Brain microvascular endothelial cell (primary cell): ENCODE measurements around the gene CPTP.

Source experiments
- DNase-seq: peaks from one replicate; pipeline ENCODE4 v3.0.0-alpha.2; 2020
- H3K27ac ChIP-seq: fragments of 250-450 bp; sonication (Bioruptor Pico); 2 replicates; pipeline ENCODE4 v1.5.1; 2020; ENCODE audit warnings: mild to moderate bottlenecking, moderate library complexity
- H3K27me3 ChIP-seq: fragments of 250-450 bp; sonication (Bioruptor Pico); replicated peaks from 2 replicates; pipeline ENCODE4 v1.5.1; 2020; ENCODE audit warnings: mild to moderate bottlenecking
- H3K36me3 ChIP-seq: fragments of 250-450 bp; sonication (Bioruptor Pico); replicated peaks from 2 replicates; pipeline ENCODE4 v1.5.1; 2020; ENCODE audit warnings: mild to moderate bottlenecking
- H3K4me3 ChIP-seq: 2 replicates; pipeline ENCODE4 v1.5.1; 2011; ENCODE audit warnings: low read depth, mild to moderate bottlenecking, control low read depth, low read length, moderate library complexity
- in situ Hi-C: cut with HindIII; loops from 2 replicates; pipeline ENCODE4 v1.10.0; 2017; ENCODE audit warnings: low sequenced_read_pairs, low pct_ligation_motif_present
- TF ChIP-seq, protein P1 (sequence below): IDR thresholded peaks from 2 replicates; pipeline ENCODE4 v1.5.1; 2011; ENCODE audit warnings: low read depth, mild to moderate bottlenecking, moderate library complexity, low read length, control low read depth, inconsistent platforms; ENCODE audit errors: missing control alignments

The CPTP gene

DNA sequence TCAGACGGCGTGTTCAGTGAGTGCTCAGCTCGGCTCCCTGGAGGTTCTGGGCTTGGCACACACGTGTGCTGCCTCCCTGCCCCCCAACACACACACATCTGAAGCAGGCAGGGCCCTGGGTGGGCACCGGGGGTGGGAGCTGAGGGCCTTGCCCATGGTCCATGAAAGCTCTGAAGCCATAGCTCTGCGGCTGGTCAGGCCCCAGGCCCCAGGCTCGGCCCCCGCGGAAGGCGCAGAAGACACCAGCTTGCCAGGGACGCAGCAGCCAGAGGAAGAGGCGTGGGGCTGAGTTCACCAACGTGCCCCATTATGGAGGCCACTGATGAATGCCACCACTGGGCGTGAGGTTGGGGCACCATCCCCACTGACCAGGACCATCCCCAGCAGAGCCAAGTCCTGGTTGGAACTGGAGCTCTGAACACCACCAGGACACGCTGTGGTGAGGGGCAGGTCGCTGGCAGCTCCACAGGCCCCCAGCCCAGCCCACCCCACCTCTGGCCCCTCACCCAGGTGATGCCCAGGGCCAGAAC lies 46.2 kb downstream of the CPTP start:
- TF ChIP-seq, protein P1, sequence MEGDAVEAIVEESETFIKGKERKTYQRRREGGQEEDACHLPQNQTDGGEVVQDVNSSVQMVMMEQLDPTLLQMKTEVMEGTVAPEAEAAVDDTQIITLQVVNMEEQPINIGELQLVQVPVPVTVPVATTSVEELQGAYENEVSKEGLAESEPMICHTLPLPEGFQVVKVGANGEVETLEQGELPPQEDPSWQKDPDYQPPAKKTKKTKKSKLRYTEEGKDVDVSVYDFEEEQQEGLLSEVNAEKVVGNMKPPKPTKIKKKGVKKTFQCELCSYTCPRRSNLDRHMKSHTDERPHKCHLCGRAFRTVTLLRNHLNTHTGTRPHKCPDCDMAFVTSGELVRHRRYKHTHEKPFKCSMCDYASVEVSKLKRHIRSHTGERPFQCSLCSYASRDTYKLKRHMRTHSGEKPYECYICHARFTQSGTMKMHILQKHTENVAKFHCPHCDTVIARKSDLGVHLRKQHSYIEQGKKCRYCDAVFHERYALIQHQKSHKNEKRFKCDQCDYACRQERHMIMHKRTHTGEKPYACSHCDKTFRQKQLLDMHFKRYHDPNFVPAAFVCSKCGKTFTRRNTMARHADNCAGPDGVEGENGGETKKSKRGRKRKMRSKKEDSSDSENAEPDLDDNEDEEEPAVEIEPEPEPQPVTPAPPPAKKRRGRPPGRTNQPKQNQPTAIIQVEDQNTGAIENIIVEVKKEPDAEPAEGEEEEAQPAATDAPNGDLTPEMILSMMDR = no peak
- Histone ChIP-seq H3K4me3 (no peak overlapping the region), H3K36me3 (peaks cover 11% of the 10 kb centered on the region), H3K27me3 (no peaks in the 10 kb centered on the region), H3K27ac (no peak overlapping the region)
- DNase-seq = no peak
- in situ Hi-C loops = no loop called here

DNA sequence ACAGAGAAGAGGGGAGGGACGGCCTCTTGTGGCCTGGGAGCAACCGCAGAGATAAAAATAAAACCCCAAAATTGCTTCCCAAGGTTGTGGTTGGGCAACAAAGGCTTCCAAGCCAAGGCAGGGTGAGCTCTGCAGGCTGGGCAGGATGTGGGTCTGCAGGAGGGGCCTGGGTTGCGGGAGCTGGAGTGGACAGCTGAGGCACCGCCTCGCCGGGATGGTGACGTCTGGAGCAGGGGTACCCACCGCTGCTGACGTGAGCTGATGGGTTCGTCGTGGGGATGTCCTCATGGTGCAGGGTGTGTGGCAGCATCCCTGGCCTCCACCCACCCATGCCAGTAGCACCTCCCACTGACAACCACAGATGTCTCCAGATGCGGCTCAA lies 46.8 kb downstream of the CPTP start:
- DNase-seq = no peak
- in situ Hi-C loops = no loop called here
- Histone ChIP-seq H3K36me3 (peaks cover 11% of the 10 kb centered on the region), H3K4me3 (no peak overlapping the region), H3K27me3 (no peaks in the 10 kb centered on the region), H3K27ac (no peak overlapping the region)
- TF ChIP-seq, protein P1 = no peak

DNA sequence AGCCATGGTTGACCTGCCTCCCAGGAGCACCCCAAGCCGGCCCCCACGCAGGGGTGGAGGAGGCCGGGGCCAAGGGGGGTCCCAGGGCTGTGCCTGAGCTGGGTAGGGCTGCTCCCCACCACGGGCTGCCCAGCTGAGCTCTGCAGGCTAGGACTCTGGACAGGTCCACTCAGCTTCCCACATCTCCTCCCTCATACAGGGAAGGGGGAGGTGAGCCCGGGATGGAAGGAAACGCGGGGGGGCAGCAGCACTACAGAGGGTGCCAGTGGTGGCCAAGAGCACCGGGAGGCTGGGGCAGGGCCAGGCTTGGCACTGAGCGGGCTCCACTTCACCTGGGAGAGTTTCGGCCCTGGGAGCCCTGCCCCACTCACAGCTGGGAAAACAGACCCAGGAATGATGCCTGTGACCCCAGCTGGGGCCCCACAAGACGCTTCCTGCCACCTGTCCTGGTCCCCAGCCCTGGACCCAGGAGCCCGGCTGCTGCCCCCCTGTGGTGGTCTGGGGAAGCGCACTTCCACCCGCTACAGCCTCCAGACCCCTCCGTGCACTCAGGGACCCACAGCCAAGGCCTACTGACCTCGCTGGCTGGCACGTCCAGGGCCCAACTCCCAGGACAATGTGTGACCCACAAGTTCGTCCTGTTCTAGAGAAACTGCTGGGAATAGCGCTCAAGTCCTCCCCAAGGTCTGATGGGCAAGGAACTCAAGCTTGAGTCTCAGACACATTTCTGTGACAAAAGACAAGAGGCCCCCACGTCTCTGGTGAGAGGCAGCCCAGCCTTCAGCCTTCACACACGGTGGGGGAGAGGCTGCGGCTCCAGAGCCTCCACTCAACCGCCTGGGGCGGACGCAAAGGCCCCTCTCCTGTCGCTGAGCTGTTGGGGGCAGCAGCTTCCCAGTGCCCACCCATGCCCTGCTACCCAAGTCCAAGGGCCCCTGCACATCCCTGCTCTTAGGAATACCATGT lies 47.4 kb downstream of the CPTP start:
- Histone ChIP-seq H3K36me3 (peaks cover 11% of the 10 kb centered on the region), H3K27me3 (no peaks in the 10 kb centered on the region)
- TF ChIP-seq, protein P1 = peak; percentile 96

DNA sequence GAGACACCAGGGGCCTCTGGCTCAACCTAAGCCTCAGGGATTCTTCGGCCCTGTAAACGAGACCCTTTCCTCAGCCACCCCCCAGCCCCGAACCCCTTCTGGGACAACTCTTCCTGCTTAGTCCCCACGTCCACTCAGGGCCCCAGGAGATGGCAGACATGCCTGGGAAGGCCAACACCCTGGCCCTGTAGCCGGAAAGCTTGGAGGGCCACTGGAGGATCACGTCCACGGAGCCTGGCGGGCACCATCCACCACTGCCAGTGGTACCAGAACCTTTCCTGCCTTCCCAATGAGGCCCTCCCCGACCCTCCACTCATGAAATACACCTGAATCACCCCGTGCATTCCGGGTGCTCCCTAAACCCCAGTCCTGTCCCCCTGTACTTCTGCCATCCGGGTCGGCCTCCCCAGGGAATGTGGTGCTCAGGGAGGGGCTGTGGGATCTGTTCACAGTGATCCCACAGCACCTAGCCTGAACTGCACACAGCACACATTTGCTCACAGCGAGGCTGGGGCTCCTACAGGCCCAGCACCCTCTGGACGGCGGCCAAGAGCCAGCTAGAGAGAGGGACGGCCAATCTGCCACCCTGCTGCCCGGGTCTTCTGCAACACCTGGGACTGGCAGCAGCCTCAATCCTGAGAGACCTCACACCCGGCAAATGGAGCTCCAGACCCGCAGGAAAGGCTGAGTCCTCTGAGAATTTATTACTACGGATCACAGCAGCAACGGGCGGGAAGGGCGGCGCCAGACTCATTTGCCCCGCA lies 48.6 kb downstream of the CPTP start:
- in situ Hi-C loops = no loop called here
- H3K36me3 ChIP-seq = peaks cover 11% of the 10 kb centered on the region
- no peaks in the 10 kb centered on the region for H3K27me3 ChIP-seq
- no peak overlapping the region for H3K4me3 ChIP-seq
- TF ChIP-seq, protein P1 = no peak
- DNase-seq = no peak
- H3K27ac ChIP-seq = no peak overlapping the region

More for the DNA sequence above, 47.4 kb downstream of the CPTP start:
- Histone ChIP-seq H3K27ac (no peak overlapping the region), H3K4me3 (no peak overlapping the region)
- DNase-seq = no peak
- in situ Hi-C loops = no loop called here

DNA sequence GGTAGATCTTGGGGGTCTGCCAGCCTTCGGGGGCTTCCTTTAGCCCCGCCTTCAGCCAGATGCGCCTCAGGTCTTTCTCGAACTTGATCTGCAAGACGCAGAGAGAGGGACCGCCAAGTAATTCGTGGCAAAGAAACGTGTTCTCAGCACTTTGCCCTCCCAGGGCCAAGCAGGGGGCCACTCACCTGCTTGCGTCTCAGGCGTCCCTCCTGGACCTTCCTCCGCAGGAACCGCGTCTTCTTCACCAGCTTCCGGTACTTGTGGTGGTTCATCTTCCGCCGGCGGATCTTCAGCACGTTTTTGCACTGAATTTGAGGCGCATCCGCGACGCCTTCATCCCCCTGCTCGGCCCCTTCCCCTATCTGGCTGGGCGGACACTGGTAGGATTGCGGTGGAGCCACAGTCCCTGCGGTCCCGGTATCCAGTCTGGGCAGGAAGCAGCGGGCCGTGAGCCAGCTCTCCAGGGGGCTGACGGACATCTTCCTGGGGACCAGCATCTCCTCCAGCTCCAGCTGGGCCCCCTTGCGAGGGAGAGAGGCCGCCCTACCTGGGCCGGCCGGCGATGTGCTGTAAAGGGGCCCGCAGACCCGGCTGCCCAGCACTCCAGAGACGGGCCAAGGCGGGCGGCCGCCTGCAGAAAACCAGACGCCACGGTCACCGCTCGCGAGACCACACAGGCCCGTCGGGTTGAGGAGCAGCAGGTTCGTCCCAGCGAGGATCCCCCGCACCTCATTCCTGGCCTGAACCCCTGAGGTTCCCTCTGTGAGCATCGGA lies 49.4 kb downstream of the CPTP start:
- TF ChIP-seq, protein P1 = no peak
- DNase-seq = no peak
- in situ Hi-C loops = no loop called here
- H3K27ac ChIP-seq = peak overlapping the region; percentile 89
- peaks cover 11% of the 10 kb centered on the region for H3K36me3 ChIP-seq
- no peaks in the 10 kb centered on the region for H3K27me3 ChIP-seq
- peak overlapping the region; percentile 89 for H3K4me3 ChIP-seq
